Measurements from ENCODE around the gene PKP2. TPM values are rescaled to one million over a fixed set of nuclear protein-coding genes. Genes with fewer than 3 reads are reported as not detected.

The PKP2 gene
- total and polyA plus RNA-seq, 2 of the 8 experiments (the other 6 are each of a cell fraction or from before 2014, with no cell fraction given) = 9.6 to 44.8 TPM

DNA sequence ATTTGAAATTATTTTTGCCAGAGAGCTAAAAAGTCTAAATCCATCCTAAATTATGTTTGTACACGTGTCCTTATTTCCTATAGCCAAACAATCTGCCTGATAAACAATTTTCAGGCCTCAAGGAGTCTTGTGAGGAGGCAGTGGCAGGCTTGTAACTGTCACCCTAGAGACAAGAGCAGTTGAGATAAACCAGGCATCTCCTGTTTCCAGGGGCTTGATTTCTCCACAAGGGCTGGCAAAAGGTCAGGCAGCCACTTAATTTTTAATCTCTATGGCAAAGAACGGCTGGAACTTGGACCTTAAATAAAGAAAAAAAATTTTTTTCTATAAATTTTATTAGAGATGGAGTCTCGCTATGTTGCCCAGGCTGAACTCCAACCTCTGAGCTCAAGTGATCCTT is 15.5 kb downstream of the PKP2 start:
- H3K36me3 ChIP-seq (ENCODE audit: control insufficient read depth in 2 of 4, insufficient read depth in 4 of 4, low read length in 3 of 4) = peaks cover 0 to 9% (median 7%) of the 10 kb centered on the region in 4 experiments; a peak in 3 of 8 replicates

More for the DNA sequence above, 15.5 kb downstream of the PKP2 start:
- Histone ChIP-seq H3K4me3 (ENCODE audit: extremely low read depth in 1 of 4, insufficient read depth in 2 of 4, low read depth in 3 of 4, low read length in 4 of 4) (no peak overlapping the region), H3K18ac (ENCODE audit: extremely low read depth, low read length) (no peak overlapping the region), H2BK12ac (ENCODE audit: low read depth, low read length) (no peak overlapping the region), H3K14ac (ENCODE audit: insufficient read length) (no peak overlapping the region), H2BK15ac (ENCODE audit: low read length) (no peak overlapping the region), H3K4me2 (ENCODE audit: insufficient read depth in 1 of 2, low read depth in 2 of 2, low read length in 2 of 2) (no peak overlapping the region), H3K4ac (replicated peaks; ENCODE audit: insufficient read length, low read depth, low read length) (no peak overlapping the region), H3K56ac (replicated peaks; ENCODE audit: insufficient read length, low read depth, low read length) (no peak overlapping the region), H4K20me1 (replicated peaks in 1 of 2; ENCODE audit: control insufficient read depth in 1 of 2, insufficient read depth in 2 of 2, low read length in 2 of 2) (peaks cover 0 to 1% of the 10 kb centered on the region in 2 experiments), H2AFZ (ENCODE audit: low read length) (no peak overlapping the region), H4K91ac (replicated peaks; ENCODE audit: insufficient read length, low read length) (no peak overlapping the region), H3K79me1 (ENCODE audit: low read depth, low read length) (0 out of 2 replicates have a peak, but pooled peaks cover 2% of the 10 kb centered on the region), H4K8ac (ENCODE audit: extremely low read depth, insufficient read depth, low read length) (no peak overlapping the region), H2BK120ac (replicated peaks; ENCODE audit: low read depth, low read length) (no peak overlapping the region), H2BK5ac (ENCODE audit: low read depth, low read length) (no peak overlapping the region), H3K27me3 (replicated peaks in 1 of 4; ENCODE audit: control insufficient read depth in 3 of 4, extremely low read depth in 1 of 4, insufficient read depth in 3 of 4, low read length in 3 of 4) (no peaks in the 10 kb centered on the region), H3K79me2 (ENCODE audit: control insufficient read depth in 1 of 2, insufficient read depth in 2 of 2, low read length in 2 of 2) (0 out of 4 replicates have a peak, but pooled peaks cover 0 to 5% of the 10 kb centered on the region in 2 experiments), H3K9me3 (ENCODE audit: insufficient read depth in 2 of 2, low read depth in 1 of 2, low read length in 1 of 2) (no peaks in the 10 kb centered on the region), H2BK20ac (ENCODE audit: low read length) (no peak overlapping the region), H3K4me1 (replicated peaks in 1 of 4; ENCODE audit: control insufficient read depth in 3 of 4, insufficient read depth in 4 of 4, low read length in 3 of 4) (peaks cover 0 to 8% (median 1%) of the 10 kb centered on the region in 4 experiments; a peak in 3 of 7 replicates), H2AK5ac (ENCODE audit: low read depth, low read length) (no peak overlapping the region), H3K23ac (ENCODE audit: insufficient read length) (no peak overlapping the region), H4K5ac (ENCODE audit: insufficient read length, low read depth, low read length) (no peak overlapping the region), H3K23me2 (ENCODE audit: low read depth, low read length) (no peaks in the 10 kb centered on the region), H3K9ac (replicated peaks in 1 of 4; ENCODE audit: extremely low read depth in 1 of 4, low read depth in 3 of 4, low read length in 3 of 4) (no peak overlapping the region; a peak in 1 of 7 replicates), H3K27ac (ENCODE audit: low read depth, low read length) (no peak overlapping the region)
- TF ChIP-seq BCL11A (IDR thresholded peaks at IDR 0.05; ENCODE audit: low read depth in 2 of 2, low read length in 2 of 2) (no peak), TAF1 (IDR thresholded peaks at IDR 0.05; ENCODE audit: low read depth, low read length) (no peak), CHD2 (IDR thresholded peaks at IDR 0.05; ENCODE audit: low read length) (no peak), EGR1 (IDR thresholded peaks at IDR 0.05; ENCODE audit: borderline replicate concordance, low read depth, low read length) (no peak), KDM5A (IDR thresholded peaks at IDR 0.05; ENCODE audit: low read length) (no peak), NRF1 (IDR thresholded peaks at IDR 0.05; ENCODE audit: low read depth, low read length) (no peak), BRCA1 (IDR thresholded peaks at IDR 0.05; ENCODE audit: low read depth, low read length) (no peak)
- TF ChIP-seq, protein P1, sequence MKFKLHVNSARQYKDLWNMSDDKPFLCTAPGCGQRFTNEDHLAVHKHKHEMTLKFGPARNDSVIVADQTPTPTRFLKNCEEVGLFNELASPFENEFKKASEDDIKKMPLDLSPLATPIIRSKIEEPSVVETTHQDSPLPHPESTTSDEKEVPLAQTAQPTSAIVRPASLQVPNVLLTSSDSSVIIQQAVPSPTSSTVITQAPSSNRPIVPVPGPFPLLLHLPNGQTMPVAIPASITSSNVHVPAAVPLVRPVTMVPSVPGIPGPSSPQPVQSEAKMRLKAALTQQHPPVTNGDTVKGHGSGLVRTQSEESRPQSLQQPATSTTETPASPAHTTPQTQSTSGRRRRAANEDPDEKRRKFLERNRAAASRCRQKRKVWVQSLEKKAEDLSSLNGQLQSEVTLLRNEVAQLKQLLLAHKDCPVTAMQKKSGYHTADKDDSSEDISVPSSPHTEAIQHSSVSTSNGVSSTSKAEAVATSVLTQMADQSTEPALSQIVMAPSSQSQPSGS (IDR thresholded peaks at IDR 0.05; ENCODE audit: low read length) = no peak
- ChIA-PET POLR2A (ENCODE audit: partially characterized antibody) (no interaction called here), CTCF (ENCODE audit: partially characterized antibody) (no interaction called here)
- no peak for DNase-seq (ENCODE audit: low read depth in 1 of 2, low spot score in 2 of 2)
- no peak for FAIRE-seq
- 89% methylated on average over 3 of the region's 3 CpGs; no CpG with 5 or more reads in 1 of the 2 experiments for WGBS, 2 experiments (ENCODE audit: extremely low coverage in 1 of 2, insufficient coverage in 1 of 2, insufficient read length in 1 of 2, insufficient replicate concordance in 2 of 2, low coverage in 1 of 2, low lambda C conversion rate in 2 of 2, missing lambda C conversion rate in 1 of 2)
